Stimulated activated naive CD4-positive, alpha-beta T cell (primary cell): ENCODE measurements around the gene ITM2B.
"Not testable (repeated sequence)": the region's sequence is repeated elsewhere in the genome, so short reads cannot be mapped to it uniquely, and the experiment has no call there.

ENCODE experiments used
- DNase-seq, 6 experiments: peaks; one replicate each; lab custom pipeline; 2025; lab: John Stamatoyannopoulos, UW

ITM2B gene

DNA sequence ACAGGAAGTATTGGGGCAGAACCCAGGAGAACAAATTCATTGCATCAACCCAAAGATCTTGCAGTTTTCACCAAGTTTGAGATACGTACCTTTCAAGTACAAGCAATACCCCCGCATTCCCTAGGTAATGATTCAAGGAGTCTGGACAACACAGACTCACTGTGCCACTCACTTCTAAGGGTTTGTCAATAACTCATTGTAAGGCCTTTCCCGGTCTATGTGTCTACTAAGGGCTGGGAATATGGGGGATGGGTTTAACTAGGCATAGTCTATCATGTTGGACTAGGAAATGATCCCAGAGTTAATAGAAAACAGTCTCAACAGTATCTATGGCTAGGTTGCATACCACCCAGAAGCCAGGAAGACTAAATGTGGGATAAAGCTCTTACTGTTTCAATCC lies 8.3 kb upstream of the ITM2B start:
- DNase-seq: no peak

DNA sequence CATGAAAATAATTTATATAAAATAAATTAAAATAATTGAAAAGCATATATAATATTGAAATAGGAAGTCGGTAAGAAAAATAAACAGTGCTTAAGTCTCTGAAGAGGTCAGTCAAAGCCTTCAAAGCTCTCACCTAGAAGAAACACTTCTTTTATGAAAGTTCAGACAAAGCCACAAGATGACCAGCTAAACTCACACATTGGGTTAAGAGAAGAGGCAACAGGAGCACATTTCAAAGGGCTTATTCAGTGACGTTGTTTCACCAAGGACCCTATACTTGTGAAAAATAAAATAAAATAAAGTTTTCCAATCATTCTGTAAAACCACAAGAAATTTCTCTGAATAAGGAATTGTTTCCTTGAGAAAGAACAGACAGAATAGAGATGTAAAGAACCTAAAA lies 2.5 kb upstream of the ITM2B start:
- no peak for DNase-seq

DNA sequence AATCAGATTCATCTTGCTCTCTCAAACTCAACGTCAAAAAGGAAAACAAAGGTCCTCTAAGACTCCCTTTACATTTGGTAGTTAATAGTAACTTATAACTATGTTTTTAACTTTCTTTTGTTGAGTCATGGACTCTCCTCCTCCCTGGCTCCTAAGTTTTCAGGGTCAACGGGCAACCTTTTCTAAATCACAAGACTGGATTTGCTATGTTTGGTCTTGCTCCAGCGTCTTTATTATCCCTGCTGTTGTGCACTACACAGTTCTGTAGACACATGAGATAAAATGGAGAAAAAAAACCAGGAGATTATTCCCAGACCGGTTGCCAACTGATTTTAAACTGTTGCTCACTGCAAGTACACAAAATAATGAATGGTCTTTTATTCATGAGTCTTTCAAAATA lies 1.9 kb upstream of the ITM2B start:
- no peak for DNase-seq

DNA sequence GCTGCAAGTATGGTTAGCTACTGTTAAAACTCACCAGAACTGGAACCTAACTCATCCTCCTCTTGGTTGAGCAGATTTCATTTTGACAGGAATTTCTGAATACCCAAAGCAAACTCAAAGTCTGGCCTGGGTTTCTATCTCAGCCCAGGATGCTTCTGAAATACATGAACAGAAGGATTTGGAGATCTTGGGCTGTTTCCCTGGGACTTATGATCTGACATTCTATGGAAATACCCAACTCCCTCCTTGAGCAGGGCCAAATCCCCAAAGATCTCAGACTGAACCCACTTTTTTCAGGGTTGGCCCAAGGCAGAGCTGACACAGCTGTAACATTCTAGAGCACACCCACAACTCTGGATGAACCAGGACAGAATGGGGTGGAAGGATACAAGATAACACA lies 1.1 kb upstream of the ITM2B start:
- DNase-seq: no peak

DNA sequence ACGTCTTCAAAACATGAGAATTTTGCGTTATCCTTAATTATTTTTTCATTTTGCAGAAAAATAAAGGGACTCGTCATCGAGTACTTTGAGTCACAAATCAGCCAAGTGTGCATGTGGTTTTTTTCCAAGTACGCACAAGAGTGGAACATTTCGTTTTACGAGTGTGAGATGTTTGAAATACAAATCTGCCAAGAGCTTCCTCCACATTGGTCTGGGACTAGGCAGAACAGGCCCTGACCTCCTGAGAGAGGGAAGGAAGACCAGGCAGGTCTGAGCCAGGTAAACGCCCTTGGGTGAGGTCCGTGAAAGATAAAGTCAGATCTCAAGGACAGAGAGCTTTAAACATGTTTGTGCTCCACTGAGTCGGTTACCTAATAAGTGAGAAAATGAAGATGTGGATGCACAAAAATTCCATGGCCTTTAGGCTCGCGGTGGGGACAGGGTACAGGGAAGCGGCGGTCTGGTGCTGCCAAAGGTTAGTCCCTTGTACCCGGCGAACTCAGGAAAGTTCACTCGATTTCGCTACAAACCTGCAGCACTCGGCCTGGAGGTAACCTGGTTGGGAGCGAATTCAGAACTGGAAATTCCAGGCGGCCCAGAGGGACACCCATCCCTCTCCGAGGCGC lies 473 bp upstream of the ITM2B start:
- peak in 2 of 6 experiments; percentile 51 to 55 for DNase-seq

- DNase-seq: peak in 1 of 6 experiments; percentile 46
These were observed 983 bp downstream of the ITM2B start for GRCh38 chr13:48233889-48234488.

- DNase-seq: peak in 1 of 6 experiments; percentile 18
These were observed 1.7 kb downstream of the ITM2B start for GRCh38 chr13:48234566-48235340.

DNA sequence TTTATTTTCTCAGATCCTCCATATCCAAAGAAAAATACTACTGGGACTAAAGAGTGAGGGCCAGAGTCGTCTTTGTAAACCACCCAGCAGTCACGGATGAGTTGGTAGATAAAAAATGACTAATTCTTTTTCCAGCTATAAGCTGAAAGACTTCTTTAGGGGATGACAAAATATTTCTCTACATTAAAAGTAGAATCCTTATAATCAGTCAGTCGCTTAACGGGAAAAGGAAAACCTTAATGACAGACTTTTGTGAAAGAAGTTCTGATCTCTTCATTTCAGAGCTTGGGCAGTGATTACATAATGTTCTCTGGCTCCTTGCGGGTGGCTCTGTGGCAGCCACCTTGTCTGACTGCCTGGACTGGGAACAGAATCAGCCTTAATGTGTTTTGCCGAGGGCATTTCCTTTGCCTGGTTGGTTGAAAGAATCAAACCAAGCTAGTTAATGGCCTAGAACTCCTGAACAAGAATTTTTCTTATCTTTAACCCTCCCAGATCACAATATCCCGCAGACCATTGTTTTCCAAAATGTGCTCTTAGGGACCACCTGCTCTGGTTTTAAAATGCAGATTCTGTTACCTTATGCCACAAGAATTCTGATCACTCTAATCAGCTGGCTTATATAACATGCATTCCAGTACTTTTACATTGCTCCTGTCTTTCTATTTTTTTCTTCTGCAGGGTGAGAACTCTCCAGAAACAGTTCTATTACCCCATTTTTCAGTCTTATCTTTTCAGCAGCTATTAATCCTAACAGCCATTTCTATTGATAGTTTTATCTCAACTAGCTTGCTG lies 2.5 kb downstream of the ITM2B start:
- peak in 2 of 6 experiments; percentile 6 to 18 for DNase-seq

- peak in 1 of 6 experiments; percentile 5 for DNase-seq
These were observed 3.7 kb downstream of the ITM2B start for GRCh38 chr13:48236528-48237353.

DNA sequence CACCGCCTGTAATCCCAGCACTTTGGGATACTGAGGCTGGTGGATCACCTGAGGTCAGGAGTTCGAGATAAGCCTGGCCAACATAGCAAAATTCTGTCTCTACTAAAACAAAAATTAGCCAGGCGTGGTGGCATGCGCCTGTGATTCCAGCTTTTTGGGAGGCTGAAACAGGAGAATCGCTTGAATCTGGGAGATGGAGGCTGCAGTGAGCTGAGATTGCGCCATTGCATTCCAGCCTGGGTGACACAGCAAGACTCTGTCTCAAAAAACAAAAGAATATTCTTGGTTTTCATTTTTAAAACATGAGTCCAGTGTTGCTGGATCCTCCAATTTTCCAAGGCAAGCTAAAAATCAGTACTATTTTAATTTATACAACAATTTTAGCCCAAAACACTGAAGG lies 6.4 kb downstream of the ITM2B start:
- DNase-seq: not testable (repeated sequence)

DNA sequence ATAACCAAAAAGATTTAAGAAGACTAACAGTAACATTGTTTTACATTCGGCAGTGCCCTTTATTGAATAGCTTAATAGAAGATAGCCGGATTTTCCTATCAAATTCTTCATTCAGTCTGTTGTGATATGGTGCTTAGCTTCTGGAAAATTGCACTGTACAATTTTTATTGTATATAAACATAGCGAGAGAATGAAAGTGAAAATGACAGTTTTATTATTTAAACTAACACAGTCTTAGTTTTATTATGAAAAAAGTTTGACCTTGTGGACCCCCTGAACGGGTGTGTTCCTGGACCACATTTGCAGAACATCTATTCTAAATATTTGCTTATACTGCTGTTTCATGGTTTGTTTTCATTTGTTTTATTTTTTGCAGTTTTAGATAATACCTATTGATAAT lies 8.6 kb downstream of the ITM2B start:
- no peak for DNase-seq

- no peak for DNase-seq
These were observed 9.7 kb downstream of the ITM2B start for GRCh38 chr13:48242677-48243076.

DNA sequence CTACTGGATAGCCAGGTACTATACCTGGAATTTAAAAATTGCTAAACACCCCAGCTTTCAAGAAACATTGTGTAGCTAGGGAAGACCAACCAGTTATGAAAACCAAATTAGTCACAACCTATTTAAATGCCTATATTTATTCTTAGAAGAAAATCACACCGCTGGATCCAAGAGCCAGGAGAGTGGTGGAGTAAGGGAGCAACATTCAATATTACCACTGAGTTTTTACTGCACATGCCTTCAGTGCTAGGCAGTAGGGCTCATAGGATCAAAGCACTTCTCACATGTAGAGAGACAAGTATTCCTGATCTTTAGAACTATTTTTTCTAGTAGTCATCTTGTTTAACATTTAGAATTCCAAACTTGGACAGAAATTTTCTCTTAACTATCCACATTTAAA lies 11.2 kb downstream of the ITM2B start:
- DNase-seq: no peak

DNA sequence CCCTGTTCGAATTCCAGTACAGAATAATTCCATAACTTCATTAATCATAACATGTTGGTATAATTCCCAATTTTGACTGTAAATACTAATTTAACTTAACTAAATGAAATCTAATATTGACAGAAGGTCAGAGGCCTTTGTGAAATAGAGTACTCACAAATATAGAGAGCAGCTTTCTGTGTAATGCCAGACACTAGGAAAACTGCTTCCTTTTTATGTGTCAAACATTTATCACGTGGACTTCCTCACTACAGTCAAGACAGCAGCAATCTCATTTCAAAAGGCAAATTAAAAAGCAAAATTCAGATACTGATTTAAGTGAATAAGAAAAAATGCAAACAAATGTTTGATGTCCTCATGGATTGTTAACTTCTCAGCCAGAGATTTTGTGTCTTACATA lies 13.1 kb downstream of the ITM2B start:
- no peak for DNase-seq

GRCh38 chr13:48249018-48249417 lies 16.0 kb downstream of the ITM2B start:
- DNase-seq: no peak

- no peak for DNase-seq
These were observed 18.6 kb downstream of the ITM2B start for GRCh38 chr13:48251611-48252081.

- DNase-seq: no peak
These were observed 19.2 kb downstream of the ITM2B start for GRCh38 chr13:48252176-48252575.

GRCh38 chr13:48253849-48254248 lies 20.8 kb downstream of the ITM2B start:
- DNase-seq: no peak

DNA sequence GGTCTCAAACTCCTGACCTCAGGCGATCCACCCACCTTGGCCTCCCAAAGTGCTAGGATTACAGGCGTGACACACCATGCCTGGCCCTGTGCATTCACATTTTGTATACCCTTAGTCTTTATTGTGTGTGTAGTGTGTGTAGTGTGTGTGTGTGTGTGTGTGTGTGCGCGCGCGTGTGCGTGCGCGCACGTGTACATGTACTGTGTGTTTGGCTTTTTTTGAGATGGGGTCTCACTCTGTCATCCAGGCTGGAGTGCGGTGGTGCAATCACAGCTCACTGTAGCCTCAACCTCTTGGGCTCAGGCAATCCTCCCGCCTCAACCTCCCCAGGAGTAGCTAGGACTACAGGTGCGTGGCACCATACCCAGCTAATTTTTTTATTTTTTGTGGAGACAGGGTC lies 22.1 kb downstream of the ITM2B start:
- no peak for DNase-seq

- no peak for DNase-seq
These were observed 22.9 kb downstream of the ITM2B start for GRCh38 chr13:48255954-48256353.

DNA sequence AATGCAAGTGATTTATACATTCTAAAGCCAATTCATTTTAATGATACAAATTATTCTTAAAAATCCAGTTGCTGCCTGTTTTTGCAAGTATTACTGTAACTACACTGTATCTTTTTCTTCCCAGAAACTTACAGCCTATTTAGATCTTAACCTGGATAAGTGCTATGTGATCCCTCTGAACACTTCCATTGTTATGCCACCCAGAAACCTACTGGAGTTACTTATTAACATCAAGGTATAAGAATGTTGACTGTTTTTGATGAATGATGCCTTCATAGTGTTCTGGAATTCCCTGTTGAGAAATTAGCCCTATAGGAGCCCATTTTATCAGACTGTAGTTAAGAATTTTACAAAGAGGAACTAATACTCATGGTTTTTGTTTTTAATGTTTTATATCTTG lies 25.0 kb downstream of the ITM2B start:
- no peak for DNase-seq
